Mucosa of stomach (tissue), 1 donor: ENCODE measurements around the gene GARS1.
"Not testable (repeated sequence)": the region's sequence is repeated elsewhere in the genome, so short reads cannot be mapped to it uniquely, and the experiment has no call there.

ENCODE experiments used
- H3K27me3 ChIP-seq: one replicate; pipeline ENCODE4 v1.7.0; 2013; ENCODE audit warnings: mild to moderate bottlenecking, low read length; ENCODE audit not compliant: control insufficient read depth, insufficient read depth
- H3K36me3 ChIP-seq: one replicate; pipeline ENCODE4 v1.7.0; 2013; ENCODE audit warnings: low read length; ENCODE audit not compliant: control insufficient read depth, insufficient read depth
- H3K4me1 ChIP-seq: one replicate; pipeline ENCODE4 v1.7.0; 2013; ENCODE audit warnings: mild to moderate bottlenecking, low read length; ENCODE audit not compliant: control insufficient read depth, insufficient read depth
- H3K4me3 ChIP-seq: one replicate; pipeline ENCODE4 v1.7.0; 2013; ENCODE audit warnings: low read length
- H3K9ac ChIP-seq: one replicate; pipeline ENCODE4 v1.7.0; 2013; ENCODE audit warnings: mild to moderate bottlenecking, low read length, moderate library complexity
- H3K9me3 ChIP-seq: one replicate; pipeline ENCODE4 v1.7.0; 2013; ENCODE audit warnings: mild to moderate bottlenecking, low read length, moderate library complexity; ENCODE audit not compliant: control insufficient read depth
- donor health status: Pancreatic carcinoma.

GARS1 gene

GRCh38 chr7:30642322-30642721, 47.6 kb downstream of the GARS1 start:
- not testable (repeated sequence) for H3K9me3 ChIP-seq, H3K27me3 ChIP-seq

GRCh38 chr7:30642789-30643188, 48.1 kb downstream of the GARS1 start:
- H3K4me3 ChIP-seq: no peak overlapping the region
- no peak overlapping the region for H3K9ac ChIP-seq
- H3K27me3 ChIP-seq: no peaks in the 10 kb centered on the region
- peaks cover 7% of the 10 kb centered on the region for H3K4me1 ChIP-seq
- no peaks in the 10 kb centered on the region for H3K9me3 ChIP-seq
- no peaks in the 10 kb centered on the region for H3K36me3 ChIP-seq

More at GRCh38 chr7:30642322-30642721, 47.6 kb downstream of the GARS1 start:
- not testable (repeated sequence) for H3K36me3 ChIP-seq, H3K9ac ChIP-seq, H3K4me3 ChIP-seq, H3K4me1 ChIP-seq

- Histone ChIP-seq H3K27me3 (no peaks in the 10 kb centered on the region), H3K4me3 (no peak overlapping the region), H3K4me1 (peaks cover 7% of the 10 kb centered on the region), H3K9me3 (no peaks in the 10 kb centered on the region), H3K36me3 (no peaks in the 10 kb centered on the region), H3K9ac (no peak overlapping the region)
These were observed 49.7 kb downstream of the GARS1 start for GRCh38 chr7:30644286-30644955.

GRCh38 chr7:30645661-30646060, 51.0 kb downstream of the GARS1 start:
- Histone ChIP-seq H3K9me3 (no peaks in the 10 kb centered on the region), H3K36me3 (no peaks in the 10 kb centered on the region), H3K4me1 (peaks cover 7% of the 10 kb centered on the region), H3K27me3 (no peaks in the 10 kb centered on the region), H3K9ac (no peak overlapping the region), H3K4me3 (no peak overlapping the region)

- Histone ChIP-seq H3K4me1 (peaks cover 7% of the 10 kb centered on the region), H3K9ac (no peak overlapping the region), H3K27me3 (no peaks in the 10 kb centered on the region), H3K36me3 (no peaks in the 10 kb centered on the region), H3K9me3 (no peaks in the 10 kb centered on the region), H3K4me3 (no peak overlapping the region)
These were observed 51.5 kb downstream of the GARS1 start for GRCh38 chr7:30646154-30646553.

GRCh38 chr7:30647589-30648364, 53.1 kb downstream of the GARS1 start:
- Histone ChIP-seq H3K4me3 (no peak overlapping the region), H3K4me1 (peaks cover 7% of the 10 kb centered on the region), H3K9me3 (no peaks in the 10 kb centered on the region), H3K36me3 (no peaks in the 10 kb centered on the region), H3K9ac (no peak overlapping the region), H3K27me3 (no peaks in the 10 kb centered on the region)

GRCh38 chr7:30648744-30649540, 54.3 kb downstream of the GARS1 start:
- Histone ChIP-seq H3K4me3 (no peak overlapping the region), H3K4me1 (no peaks in the 10 kb centered on the region), H3K27me3 (no peaks in the 10 kb centered on the region), H3K9me3 (no peaks in the 10 kb centered on the region), H3K36me3 (no peaks in the 10 kb centered on the region), H3K9ac (no peak overlapping the region)

GRCh38 chr7:30649717-30650420, 55.2 kb downstream of the GARS1 start:
- Histone ChIP-seq H3K27me3 (no peaks in the 10 kb centered on the region), H3K36me3 (no peaks in the 10 kb centered on the region), H3K4me3 (no peak overlapping the region), H3K9me3 (no peaks in the 10 kb centered on the region), H3K9ac (no peak overlapping the region), H3K4me1 (no peaks in the 10 kb centered on the region)

GRCh38 chr7:30650421-30650808, 55.7 kb downstream of the GARS1 start:
- no peaks in the 10 kb centered on the region for H3K9me3 ChIP-seq
- H3K9ac ChIP-seq: no peak overlapping the region
- H3K27me3 ChIP-seq: no peaks in the 10 kb centered on the region
- H3K36me3 ChIP-seq: no peaks in the 10 kb centered on the region
- no peaks in the 10 kb centered on the region for H3K4me1 ChIP-seq
- no peak overlapping the region for H3K4me3 ChIP-seq

GRCh38 chr7:30652132-30652531, 57.5 kb downstream of the GARS1 start:
- Histone ChIP-seq H3K4me1 (no peaks in the 10 kb centered on the region), H3K9me3 (no peaks in the 10 kb centered on the region), H3K36me3 (no peaks in the 10 kb centered on the region), H3K27me3 (no peaks in the 10 kb centered on the region), H3K9ac (no peak overlapping the region), H3K4me3 (no peak overlapping the region)

GRCh38 chr7:30652698-30653641, 58.3 kb downstream of the GARS1 start:
- Histone ChIP-seq H3K36me3 (no peaks in the 10 kb centered on the region), H3K4me3 (no peak overlapping the region), H3K4me1 (no peaks in the 10 kb centered on the region), H3K27me3 (no peaks in the 10 kb centered on the region), H3K9ac (no peak overlapping the region), H3K9me3 (no peaks in the 10 kb centered on the region)
